Measurements from ENCODE around the gene NRXN3. TPM values are rescaled to one million over a fixed set of nuclear protein-coding genes. Genes with fewer than 3 reads are reported as not detected.

The NRXN3 gene
- total RNA-seq, 1 experiment from 2014 or later = not detected

GRCh38 chr14:79161571-79161970 is 991.4 kb downstream of the NRXN3 start:
- BruUV-seq (replicated peaks) = no TSS peak
- intact Hi-C loops (cut with micrococcal nuclease; ENCODE audit: unreplicated experiment) = no loop called here
- H3K27me3 Mint-ChIP-seq (ENCODE audit: unreplicated experiment) = no peaks in the 10 kb centered on the region
- no peak for DNase-seq
- no peak overlapping the region for H3K4me3 Mint-ChIP-seq (ENCODE audit: low read depth, unreplicated experiment)
- no peak for TF ChIP-seq CTCF (IDR thresholded peaks at IDR 0.05; ENCODE audit: unreplicated experiment)
- CTCF ChIA-PET = no interaction called here
- H3K4me1 Mint-ChIP-seq (ENCODE audit: low read depth, unreplicated experiment) = no peaks in the 10 kb centered on the region
- H3K9me3 Mint-ChIP-seq (ENCODE audit: low read depth, unreplicated experiment) = peaks cover 14% of the 10 kb centered on the region
- no peaks in the 10 kb centered on the region for H3K36me3 Mint-ChIP-seq (ENCODE audit: insufficient read depth, unreplicated experiment)
- no peak overlapping the region for H3K27ac Mint-ChIP-seq (ENCODE audit: unreplicated experiment)

- Mint-ChIP-seq H3K27ac (ENCODE audit: unreplicated experiment) (no peak overlapping the region), H3K36me3 (ENCODE audit: insufficient read depth, unreplicated experiment) (no peaks in the 10 kb centered on the region), H3K4me1 (ENCODE audit: low read depth, unreplicated experiment) (no peaks in the 10 kb centered on the region), H3K9me3 (ENCODE audit: low read depth, unreplicated experiment) (peaks cover 18% of the 10 kb centered on the region), H3K27me3 (ENCODE audit: unreplicated experiment) (no peaks in the 10 kb centered on the region), H3K4me3 (ENCODE audit: low read depth, unreplicated experiment) (no peak overlapping the region)
- intact Hi-C loops (cut with micrococcal nuclease; ENCODE audit: unreplicated experiment) = no loop called here
- CTCF ChIA-PET = no interaction called here
- no TSS peak for BruUV-seq (replicated peaks)
- no peak for DNase-seq
- TF ChIP-seq CTCF (IDR thresholded peaks at IDR 0.05; ENCODE audit: unreplicated experiment) = no peak
These were observed 992.7 kb downstream of the NRXN3 start for GRCh38 chr14:79162833-79163232.

GRCh38 chr14:79165471-79166090 is 995.4 kb downstream of the NRXN3 start:
- no peak overlapping the region for H3K27ac Mint-ChIP-seq (ENCODE audit: unreplicated experiment)
- CTCF ChIA-PET = no interaction called here
- TF ChIP-seq CTCF (IDR thresholded peaks at IDR 0.05; ENCODE audit: unreplicated experiment) = no peak
- H3K36me3 Mint-ChIP-seq (ENCODE audit: insufficient read depth, unreplicated experiment) = no peaks in the 10 kb centered on the region
- peaks cover 29% of the 10 kb centered on the region for H3K9me3 Mint-ChIP-seq (ENCODE audit: low read depth, unreplicated experiment)
- no peaks in the 10 kb centered on the region for H3K4me1 Mint-ChIP-seq (ENCODE audit: low read depth, unreplicated experiment)
- no peak for DNase-seq
- no TSS peak for BruUV-seq (replicated peaks)
- intact Hi-C loops (cut with micrococcal nuclease; ENCODE audit: unreplicated experiment) = no loop called here
- no peak overlapping the region for H3K4me3 Mint-ChIP-seq (ENCODE audit: low read depth, unreplicated experiment)
- H3K27me3 Mint-ChIP-seq (ENCODE audit: unreplicated experiment) = no peaks in the 10 kb centered on the region

- no peak for TF ChIP-seq CTCF (IDR thresholded peaks at IDR 0.05; ENCODE audit: unreplicated experiment)
- Mint-ChIP-seq H3K4me1 (ENCODE audit: low read depth, unreplicated experiment) (no peaks in the 10 kb centered on the region), H3K36me3 (ENCODE audit: insufficient read depth, unreplicated experiment) (no peaks in the 10 kb centered on the region), H3K27ac (ENCODE audit: unreplicated experiment) (no peak overlapping the region), H3K27me3 (ENCODE audit: unreplicated experiment) (no peaks in the 10 kb centered on the region), H3K9me3 (ENCODE audit: low read depth, unreplicated experiment) (peaks cover 29% of the 10 kb centered on the region), H3K4me3 (ENCODE audit: low read depth, unreplicated experiment) (no peak overlapping the region)
- no peak for DNase-seq
- BruUV-seq (replicated peaks) = no TSS peak
- CTCF ChIA-PET = no interaction called here
- intact Hi-C loops (cut with micrococcal nuclease; ENCODE audit: unreplicated experiment) = no loop called here
These were observed 996.0 kb downstream of the NRXN3 start for GRCh38 chr14:79166171-79166570.
